Mesenchymal stem cell (in vitro differentiated cells and primary cell): Measurements from ENCODE around the gene MSX1.

Experiments
- DNase-seq: peaks from one replicate; pipeline ENCODE4 v3.0.0-alpha.2; 2013
- H2AFZ ChIP-seq: one replicate; pipeline ENCODE4 v1.6.1; 2013; ENCODE audit warnings: low read depth, mild to moderate bottlenecking, control low read depth, inconsistent platforms, low read length, moderate library complexity
- H2AK5ac ChIP-seq: 2 replicates; pipeline ENCODE4 v1.6.1; 2013; ENCODE audit warnings: low read length, moderate library complexity, mild to moderate bottlenecking, inconsistent platforms; ENCODE audit not compliant: severe bottlenecking
- H2BK120ac ChIP-seq: one replicate; pipeline ENCODE4 v1.6.1; 2013; ENCODE audit warnings: low read depth, mild to moderate bottlenecking, inconsistent platforms, low read length, moderate library complexity
- H2BK12ac ChIP-seq, 2 experiments: one replicate each; pipeline ENCODE4 v1.6.1; 2013; ENCODE audit warnings: inconsistent platforms in 2 of 2, low read length in 2 of 2, mild to moderate bottlenecking in 2 of 2, moderate library complexity in 2 of 2, control low read depth in 1 of 2
- H2BK15ac ChIP-seq: one replicate; pipeline ENCODE4 v1.6.1; 2013; ENCODE audit warnings: mild to moderate bottlenecking, low read depth, inconsistent platforms; ENCODE audit not compliant: poor library complexity, severe bottlenecking
- H2BK5ac ChIP-seq: 2 replicates; pipeline ENCODE4 v1.6.1; 2013; ENCODE audit warnings: low read depth, mild to moderate bottlenecking, low read length, control low read depth, inconsistent platforms; ENCODE audit not compliant: poor library complexity, severe bottlenecking
- H3K14ac ChIP-seq, 2 experiments: one replicate each; pipeline ENCODE4 v1.6.1; 2013; ENCODE audit warnings: inconsistent platforms in 2 of 2, low read length in 2 of 2, control low read depth in 1 of 2, mild to moderate bottlenecking in 1 of 2, moderate library complexity in 1 of 2
- H3K18ac ChIP-seq, 2 experiments: one replicate each; pipeline ENCODE4 v1.6.1; 2013; ENCODE audit warnings: inconsistent platforms in 2 of 2, low read length in 2 of 2, control low read depth in 1 of 2, low read depth in 1 of 2, mild to moderate bottlenecking in 1 of 2
- H3K23ac ChIP-seq, 2 experiments: one replicate each; pipeline ENCODE4 v1.6.1; 2013; ENCODE audit warnings: inconsistent platforms in 2 of 2, low read length in 2 of 2, mild to moderate bottlenecking in 2 of 2, moderate library complexity in 2 of 2, control low read depth in 1 of 2
- H3K27ac ChIP-seq: 2 replicates; pipeline ENCODE4 v1.5.1; 2013; ENCODE audit warnings: mild to moderate bottlenecking, moderate library complexity, low read length, control low read depth, inconsistent platforms; ENCODE audit not compliant: poor library complexity, severe bottlenecking
- H3K27me3 ChIP-seq, 2 experiments: 2 replicates each; pipeline versions ENCODE4 v1.6.1 to v1.7.0; 2013; ENCODE audit warnings: low read length in 2 of 2, mild to moderate bottlenecking in 2 of 2, moderate library complexity in 2 of 2, control low read depth in 1 of 2, inconsistent platforms in 1 of 2; ENCODE audit not compliant: control insufficient read depth in 1 of 2, insufficient read depth in 1 of 2
- H3K36me3 ChIP-seq, 2 experiments: 2 replicates each; pipeline versions ENCODE4 v1.6.1 to v1.7.0; 2013; ENCODE audit warnings: low read length in 2 of 2, control low read depth in 1 of 2, inconsistent platforms in 1 of 2, low read depth in 1 of 2, mild to moderate bottlenecking in 1 of 2; ENCODE audit not compliant: insufficient read depth in 2 of 2, control insufficient read depth in 1 of 2
- H3K4ac ChIP-seq, 2 experiments: one replicate each; pipeline ENCODE4 v1.6.1; 2013; ENCODE audit warnings: inconsistent platforms in 2 of 2, low read length in 2 of 2, mild to moderate bottlenecking in 2 of 2, moderate library complexity in 2 of 2, control low read depth in 1 of 2, low read depth in 1 of 2
- H3K4me1 ChIP-seq: 2 replicates; pipeline ENCODE4 v1.6.1; 2013; ENCODE audit warnings: low read depth, low read length, control low read depth; ENCODE audit not compliant: control insufficient read depth, insufficient read depth
- H3K4me2 ChIP-seq: 2 replicates; pipeline ENCODE4 v1.6.1; 2013; ENCODE audit warnings: low read length, mild to moderate bottlenecking, inconsistent platforms; ENCODE audit not compliant: poor library complexity, severe bottlenecking
- H3K4me3 ChIP-seq, 2 experiments: 2 replicates each; pipeline versions ENCODE4 v1.5.1 to v1.7.0; 2013; ENCODE audit warnings: low read length in 2 of 2, mild to moderate bottlenecking in 2 of 2, control low read depth in 1 of 2, low read depth in 1 of 2; ENCODE audit not compliant: insufficient read depth in 1 of 2
- H3K79me1 ChIP-seq: replicated peaks from 2 replicates; pipeline ENCODE4 v1.6.1; 2013; ENCODE audit warnings: mild to moderate bottlenecking, control low read depth, low read length, inconsistent platforms; ENCODE audit not compliant: poor library complexity, severe bottlenecking
- H3K9ac ChIP-seq: 2 replicates; pipeline ENCODE4 v1.7.0; 2013; ENCODE audit warnings: mild to moderate bottlenecking, low read length, moderate library complexity
- H3K9me3 ChIP-seq: 2 replicates; pipeline ENCODE4 v1.7.0; 2013; ENCODE audit warnings: mild to moderate bottlenecking, low read length; ENCODE audit not compliant: control insufficient read depth
- H4K8ac ChIP-seq: one replicate; pipeline ENCODE4 v1.6.1; 2013; ENCODE audit warnings: inconsistent platforms, mild to moderate bottlenecking, low read length, moderate library complexity
- H4K91ac ChIP-seq: one replicate; pipeline ENCODE4 v1.6.1; 2013; ENCODE audit warnings: mild to moderate bottlenecking, low read length, inconsistent platforms
- WGBS: methylation state at CpG from one replicate; pipeline ENCODE4 v1.1.7; 2013; ENCODE audit warnings: mixed read lengths; 5-methylcytosine and 5-hydroxymethylcytosine counted together

MSX1 gene

GRCh38 chr4:4867375-4868039, 8.0 kb downstream of the MSX1 start:
- peak; percentile 21 for DNase-seq
- no peaks in the 10 kb centered on the region for H3K9me3 ChIP-seq
- H3K14ac ChIP-seq: no peak overlapping the region
- H3K4me1 ChIP-seq: peaks cover 22% of the 10 kb centered on the region
- H3K79me1 ChIP-seq: peaks cover 1% of the 10 kb centered on the region
- H3K18ac ChIP-seq: no peak overlapping the region
- H3K23ac ChIP-seq: no peak overlapping the region
- no peak overlapping the region for H2AFZ ChIP-seq
- no peak overlapping the region for H3K27ac ChIP-seq
- H3K27me3 ChIP-seq: peaks cover 61 to 96% of the 10 kb centered on the region in 2 experiments
- peaks cover 7 to 22% of the 10 kb centered on the region in 2 experiments for H3K36me3 ChIP-seq
- no peak overlapping the region for H2BK15ac ChIP-seq
- H4K8ac ChIP-seq: no peak overlapping the region
- no peak overlapping the region for H2BK5ac ChIP-seq
- no peak overlapping the region for H3K4me2 ChIP-seq
- H2AK5ac ChIP-seq: no peak overlapping the region
- no peak overlapping the region for H2BK12ac ChIP-seq
- no peak overlapping the region for H4K91ac ChIP-seq
- 17% methylated on average over 35 of the region's 36 CpGs for WGBS
- no peak overlapping the region for H3K9ac ChIP-seq
- no peak overlapping the region for H3K4me3 ChIP-seq
- H3K4ac ChIP-seq: no peak overlapping the region
- no peak overlapping the region for H2BK120ac ChIP-seq

- H3K4ac ChIP-seq: no peak overlapping the region
- 25% methylated on average over 21 of the region's 24 CpGs for WGBS
- H3K79me1 ChIP-seq: no peaks in the 10 kb centered on the region
- no peak overlapping the region for H2BK15ac ChIP-seq
- peaks cover 24% of the 10 kb centered on the region for H3K4me1 ChIP-seq
- H3K9me3 ChIP-seq: no peaks in the 10 kb centered on the region
- no peak for DNase-seq
- H3K18ac ChIP-seq: no peak overlapping the region
- H3K4me3 ChIP-seq: no peak overlapping the region
- no peak overlapping the region for H4K91ac ChIP-seq
- H3K14ac ChIP-seq: no peak overlapping the region
- H2AFZ ChIP-seq: no peak overlapping the region
- H2AK5ac ChIP-seq: no peak overlapping the region
- H2BK12ac ChIP-seq: no peak overlapping the region
- peaks cover 68 to 96% of the 10 kb centered on the region in 2 experiments for H3K27me3 ChIP-seq
- H3K27ac ChIP-seq: no peak overlapping the region
- no peak overlapping the region for H3K23ac ChIP-seq
- no peak overlapping the region for H3K9ac ChIP-seq
- H3K4me2 ChIP-seq: no peak overlapping the region
- H4K8ac ChIP-seq: no peak overlapping the region
- peaks cover 0 to 15% of the 10 kb centered on the region in 2 experiments for H3K36me3 ChIP-seq
- H2BK120ac ChIP-seq: no peak overlapping the region
- H2BK5ac ChIP-seq: no peak overlapping the region
Observed at GRCh38 chr4:4868040-4868757, 8.7 kb downstream of the MSX1 start.

GRCh38 chr4:4868758-4869723, 9.6 kb downstream of the MSX1 start:
- no peak for DNase-seq
- Histone ChIP-seq H2AK5ac (no peak overlapping the region), H3K9ac (no peak overlapping the region), H2BK5ac (no peak overlapping the region), H2BK15ac (no peak overlapping the region), H3K4me2 (no peak overlapping the region), H3K4me1 (peaks cover 24% of the 10 kb centered on the region), H4K91ac (no peak overlapping the region), H4K8ac (no peak overlapping the region), H3K9me3 (no peaks in the 10 kb centered on the region), H3K4me3 (no peak overlapping the region), H3K23ac (no peak overlapping the region), H2BK120ac (no peak overlapping the region), H3K18ac (no peak overlapping the region), H2AFZ (no peak overlapping the region), H3K27ac (no peak overlapping the region), H3K36me3 (peaks cover 0 to 7% of the 10 kb centered on the region in 2 experiments), H3K4ac (no peak overlapping the region), H3K27me3 (peaks cover 76 to 100% of the 10 kb centered on the region in 2 experiments), H3K14ac (no peak overlapping the region), H2BK12ac (no peak overlapping the region), H3K79me1 (no peaks in the 10 kb centered on the region)
- 10% methylated on average over 35 of the region's 37 CpGs for WGBS
